H9 (cell line): ENCODE measurements around the gene BCAR3. TPM values are rescaled to one million over a fixed set of nuclear protein-coding genes. Genes with fewer than 3 reads are reported as not detected.

ENCODE experiments used
- DNase-seq: peaks from one replicate; pipeline ENCODE4 v3.0.0-alpha.2; 2017
- H2AFZ ChIP-seq: one replicate; pipeline ENCODE4 v1.6.1; 2013; ENCODE audit warnings: mild to moderate bottlenecking, low read length, control low read depth, moderate library complexity
- H2AK5ac ChIP-seq: 2 replicates; pipeline ENCODE4 v1.6.1; 2013; ENCODE audit warnings: low read length, control low read depth, mixed read lengths; ENCODE audit not compliant: insufficient read length
- H2BK120ac ChIP-seq: one replicate; pipeline ENCODE4 v1.6.1; 2013; ENCODE audit warnings: low read depth, mild to moderate bottlenecking, low read length, control low read depth, inconsistent platforms; ENCODE audit not compliant: poor library complexity, severe bottlenecking
- H2BK12ac ChIP-seq: 2 replicates; pipeline ENCODE4 v1.6.1; 2013; ENCODE audit warnings: low read length, control low read depth, mixed read lengths, low read depth; ENCODE audit not compliant: insufficient read length
- H2BK15ac ChIP-seq: 2 replicates; pipeline ENCODE4 v1.6.1; 2013; ENCODE audit warnings: low read depth, low read length, control low read depth
- H2BK20ac ChIP-seq: one replicate; pipeline ENCODE4 v1.6.1; 2013; ENCODE audit warnings: low read depth, mild to moderate bottlenecking, low read length, control low read depth, inconsistent platforms; ENCODE audit not compliant: poor library complexity, severe bottlenecking
- H2BK5ac ChIP-seq: 2 replicates; pipeline ENCODE4 v1.6.1; 2013; ENCODE audit warnings: low read length, control low read depth, mixed read lengths; ENCODE audit not compliant: insufficient read length
- H3K14ac ChIP-seq: 2 replicates; pipeline ENCODE4 v1.6.1; 2013; ENCODE audit warnings: low read length, control low read depth; ENCODE audit not compliant: insufficient read depth
- H3K18ac ChIP-seq: 2 replicates; pipeline ENCODE4 v1.6.1; 2013; ENCODE audit warnings: low read depth, mild to moderate bottlenecking, mixed read lengths, low read length, control low read depth; ENCODE audit not compliant: insufficient read length
- H3K23ac ChIP-seq: 2 replicates; pipeline ENCODE4 v1.6.1; 2013; ENCODE audit warnings: low read length, control low read depth, mixed read lengths, low read depth; ENCODE audit not compliant: insufficient read length
- H3K23me2 ChIP-seq: 2 replicates; pipeline ENCODE4 v1.6.1; 2013; ENCODE audit warnings: low read depth, mild to moderate bottlenecking, mixed read lengths, low read length, control low read depth; ENCODE audit not compliant: insufficient read length, poor library complexity, severe bottlenecking
- H3K27ac ChIP-seq: 2 replicates; pipeline ENCODE4 v1.5.1; 2013; ENCODE audit warnings: low read length, control low read depth, mixed read lengths, low read depth; ENCODE audit not compliant: insufficient read length
- H3K27me3 ChIP-seq: 2 replicates; pipeline ENCODE4 v1.6.1; 2013; ENCODE audit warnings: low read length, control low read depth, inconsistent platforms; ENCODE audit not compliant: insufficient read depth
- H3K4ac ChIP-seq: 2 replicates; pipeline ENCODE4 v1.6.1; 2013; ENCODE audit warnings: low read depth, mild to moderate bottlenecking, control low read depth, inconsistent platforms, low read length, moderate library complexity
- H3K4me1 ChIP-seq: 2 replicates; pipeline ENCODE4 v1.6.1; 2013; ENCODE audit warnings: low read length, control low read depth, inconsistent platforms; ENCODE audit not compliant: insufficient read depth
- H3K4me2 ChIP-seq: 2 replicates; pipeline ENCODE4 v1.6.1; 2013; ENCODE audit warnings: low read length, control low read depth, mixed read lengths; ENCODE audit not compliant: insufficient read length, insufficient read depth
- H3K56ac ChIP-seq: 2 replicates; pipeline ENCODE4 v1.6.1; 2013; ENCODE audit warnings: low read depth, mild to moderate bottlenecking, mixed read lengths, low read length, control low read depth; ENCODE audit not compliant: insufficient read length
- H3K79me1 ChIP-seq: 2 replicates; pipeline ENCODE4 v1.6.1; 2013; ENCODE audit warnings: low read depth, mild to moderate bottlenecking, moderate library complexity, low read length, control low read depth, inconsistent platforms; ENCODE audit not compliant: insufficient read depth, poor library complexity, severe bottlenecking
- H3K79me2 ChIP-seq: 2 replicates; pipeline ENCODE4 v1.6.1; 2013; ENCODE audit warnings: low read length, control low read depth, inconsistent platforms; ENCODE audit not compliant: insufficient read depth
- H3K9ac ChIP-seq: 2 replicates; pipeline ENCODE4 v1.6.1; 2013; ENCODE audit warnings: low read length, control low read depth, mixed read lengths; ENCODE audit not compliant: insufficient read length; ENCODE audit errors: extremely low read depth
- H3K9me3 ChIP-seq: one replicate; pipeline ENCODE4 v1.6.1; 2013; ENCODE audit warnings: low read depth, low read length, inconsistent platforms; ENCODE audit not compliant: control insufficient read depth
- H3T11ph ChIP-seq: one replicate; pipeline ENCODE4 v1.6.1; 2013; ENCODE audit warnings: mild to moderate bottlenecking, low read length, control low read depth, inconsistent platforms
- H4K20me1 ChIP-seq: one replicate; pipeline ENCODE4 v1.6.1; 2013; ENCODE audit not compliant: control insufficient read depth, insufficient read length, insufficient read depth
- H4K5ac ChIP-seq: 2 replicates; pipeline ENCODE4 v1.6.1; 2013; ENCODE audit warnings: low read depth, mild to moderate bottlenecking, mixed read lengths, low read length, control low read depth; ENCODE audit not compliant: insufficient read length
- H4K8ac ChIP-seq: replicated peaks from 2 replicates; pipeline ENCODE4 v1.6.1; 2013; ENCODE audit warnings: low read length, control low read depth, mixed read lengths, low read depth; ENCODE audit not compliant: insufficient read length
- H4K91ac ChIP-seq: 2 replicates; pipeline ENCODE4 v1.6.1; 2013; ENCODE audit warnings: low read depth, mild to moderate bottlenecking, moderate library complexity, mixed read lengths, low read length, control low read depth; ENCODE audit not compliant: insufficient read length
- H3K27ac Mint-ChIP-seq, 3 experiments: 2 replicates in 2 of 3; 3 replicates in 1 of 3; pipeline ENCODE4 v1.8.0; 2020 to 2021; ENCODE audit warnings: mixed read lengths in 3 of 3, mild to moderate bottlenecking in 1 of 3, moderate library complexity in 1 of 3
- H3K27me3 Mint-ChIP-seq: 2 replicates; pipeline ENCODE4 v1.8.0; 2021; ENCODE audit warnings: low read depth, mild to moderate bottlenecking, moderate library complexity, mixed read lengths
- H3K36me3 Mint-ChIP-seq, 3 experiments: 2 replicates in 2 of 3; 3 replicates in 1 of 3; pipeline ENCODE4 v1.8.0; 2020 to 2021; ENCODE audit warnings: low read depth in 3 of 3, mixed read lengths in 3 of 3; ENCODE audit not compliant: insufficient read depth in 1 of 3
- H3K4me1 Mint-ChIP-seq, 2 experiments: 2 replicates each; pipeline ENCODE4 v1.8.0; 2020; ENCODE audit warnings: mixed read lengths in 2 of 2
- H3K4me3 Mint-ChIP-seq, 2 experiments: 2 replicates in 1 of 2; 3 replicates in 1 of 2; pipeline ENCODE4 v1.8.0; 2020 to 2021; ENCODE audit warnings: mild to moderate bottlenecking in 2 of 2, mixed read lengths in 2 of 2, moderate library complexity in 1 of 2
- H3K9me3 Mint-ChIP-seq, 2 experiments: 2 replicates in 1 of 2; 3 replicates in 1 of 2; pipeline ENCODE4 v1.8.0; 2020; ENCODE audit warnings: mild to moderate bottlenecking in 2 of 2, mixed read lengths in 2 of 2, moderate library complexity in 1 of 2
- CTCF ChIP-seq: fragments of 200-600 bp; sonication (generic); conservative IDR thresholded peaks from 3 replicates; pipeline ENCODE4 v1.8.0; 2021; ENCODE audit warnings: antibody characterized with exemption, mild to moderate bottlenecking
- WGBS: extraction: QIAGEN DNeasy Blood & Tissue Kit; methylation state at CpG from one replicate; pipeline ENCODE4 v1.1.7; 2013; ENCODE audit warnings: missing lambda C conversion rate, low lambda C conversion rate, mixed read lengths; ENCODE audit not compliant: insufficient read length; ENCODE audit errors: extremely low coverage; 5-methylcytosine and 5-hydroxymethylcytosine counted together
- total RNA-seq: library from RNA; stranded (reverse); gene quantifications from 2 replicates; pipeline ENCODE4 v1.2.1, GENCODE V29; 2021

Gene BCAR3
- total RNA-seq, 1 experiment from 2014 or later, result 4.9 TPM

GRCh38 chr1:93614541-93614940, 67.1 kb downstream of the BCAR3 start:
- H3K4ac ChIP-seq, result no peak overlapping the region
- no peaks in the 10 kb centered on the region for H3K27me3 Mint-ChIP-seq
- H3K27me3 ChIP-seq, result no peaks in the 10 kb centered on the region
- no peak overlapping the region for H2AFZ ChIP-seq
- no peak overlapping the region for H3K9ac ChIP-seq
- H3K4me3 Mint-ChIP-seq, result no peak overlapping the region
- no peak overlapping the region; a peak in 1 of 7 replicates for H3K27ac Mint-ChIP-seq
- WGBS, result 100% methylated on average over 3 of the region's 7 CpGs
- no peaks in the 10 kb centered on the region for H3K23me2 ChIP-seq
- peaks cover 30% of the 10 kb centered on the region for H3K4me1 ChIP-seq
- no peak overlapping the region for H3T11ph ChIP-seq
- H2AK5ac ChIP-seq, result no peak overlapping the region
- no peak overlapping the region for H3K14ac ChIP-seq
- no peak for DNase-seq
- peaks cover 64 to 66% of the 10 kb centered on the region in 2 experiments for H3K4me1 Mint-ChIP-seq
- H2BK20ac ChIP-seq, result no peak overlapping the region
- TF ChIP-seq CTCF, result no peak
- no peaks in the 10 kb centered on the region for H3K9me3 Mint-ChIP-seq
- H3K23ac ChIP-seq, result no peak overlapping the region
- no peak overlapping the region for H4K5ac ChIP-seq
- H3K4me2 ChIP-seq, result no peak overlapping the region
- no peaks in the 10 kb centered on the region for H3K36me3 Mint-ChIP-seq
- no peak overlapping the region for H4K91ac ChIP-seq
- H4K8ac ChIP-seq, result no peak overlapping the region
- no peak overlapping the region for H2BK15ac ChIP-seq
- no peaks in the 10 kb centered on the region for H4K20me1 ChIP-seq
- no peak overlapping the region for H3K56ac ChIP-seq
- H2BK5ac ChIP-seq, result no peak overlapping the region
- H3K9me3 ChIP-seq, result no peaks in the 10 kb centered on the region
- H3K27ac ChIP-seq, result no peak overlapping the region
- no peak overlapping the region for H2BK120ac ChIP-seq
- no peaks in the 10 kb centered on the region for H3K79me1 ChIP-seq
- H2BK12ac ChIP-seq, result no peak overlapping the region
- H3K18ac ChIP-seq, result no peak overlapping the region
- H3K79me2 ChIP-seq, result no peaks in the 10 kb centered on the region
